ENCODE results near the gene TAS2R60.

DNA sequence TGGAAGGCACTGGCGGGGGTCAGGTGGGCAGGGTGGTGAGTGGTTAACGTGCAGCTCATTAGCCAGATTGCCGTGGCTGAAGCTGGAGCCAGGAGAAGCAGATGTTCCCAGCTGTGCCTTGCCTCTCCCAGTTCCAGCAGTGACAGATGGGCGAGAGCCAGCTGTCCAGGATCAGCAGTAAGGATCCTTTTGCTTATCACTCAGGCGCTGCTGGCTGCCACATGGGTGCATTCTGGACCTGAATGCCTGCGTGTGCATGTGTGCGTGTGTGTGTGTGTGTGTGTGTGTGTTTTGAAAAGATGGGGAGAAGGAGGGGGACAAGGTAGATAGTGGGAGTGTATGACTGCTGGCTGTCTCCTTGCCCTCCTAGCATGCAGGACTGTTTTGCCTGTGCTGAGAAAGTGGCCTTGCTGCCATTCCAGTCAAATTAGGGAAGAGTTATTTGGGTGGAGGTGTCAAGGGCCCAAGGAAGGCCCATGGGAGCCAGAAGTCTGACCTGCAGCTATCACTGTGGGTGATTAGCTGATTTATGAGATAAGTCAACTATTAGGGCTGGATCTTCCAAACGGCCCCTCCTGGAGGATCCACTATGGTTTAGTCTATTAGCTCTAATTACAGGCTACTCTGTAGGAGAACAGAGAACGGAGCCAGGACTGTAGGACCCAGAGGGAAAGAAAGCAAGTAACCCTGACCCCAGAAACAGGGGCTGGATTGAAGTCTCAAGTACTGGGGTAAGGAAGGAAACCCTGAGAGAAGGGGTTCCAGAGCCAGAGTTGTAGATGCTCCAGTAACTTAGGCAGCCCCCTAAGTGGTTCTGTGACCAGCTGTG is 37.9 kb upstream of the TAS2R60 start:
- TF ChIP-seq, protein P1, sequence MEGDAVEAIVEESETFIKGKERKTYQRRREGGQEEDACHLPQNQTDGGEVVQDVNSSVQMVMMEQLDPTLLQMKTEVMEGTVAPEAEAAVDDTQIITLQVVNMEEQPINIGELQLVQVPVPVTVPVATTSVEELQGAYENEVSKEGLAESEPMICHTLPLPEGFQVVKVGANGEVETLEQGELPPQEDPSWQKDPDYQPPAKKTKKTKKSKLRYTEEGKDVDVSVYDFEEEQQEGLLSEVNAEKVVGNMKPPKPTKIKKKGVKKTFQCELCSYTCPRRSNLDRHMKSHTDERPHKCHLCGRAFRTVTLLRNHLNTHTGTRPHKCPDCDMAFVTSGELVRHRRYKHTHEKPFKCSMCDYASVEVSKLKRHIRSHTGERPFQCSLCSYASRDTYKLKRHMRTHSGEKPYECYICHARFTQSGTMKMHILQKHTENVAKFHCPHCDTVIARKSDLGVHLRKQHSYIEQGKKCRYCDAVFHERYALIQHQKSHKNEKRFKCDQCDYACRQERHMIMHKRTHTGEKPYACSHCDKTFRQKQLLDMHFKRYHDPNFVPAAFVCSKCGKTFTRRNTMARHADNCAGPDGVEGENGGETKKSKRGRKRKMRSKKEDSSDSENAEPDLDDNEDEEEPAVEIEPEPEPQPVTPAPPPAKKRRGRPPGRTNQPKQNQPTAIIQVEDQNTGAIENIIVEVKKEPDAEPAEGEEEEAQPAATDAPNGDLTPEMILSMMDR (IDR thresholded peaks at IDR 0.05), result no peak
- TF ChIP-seq, protein P2, sequence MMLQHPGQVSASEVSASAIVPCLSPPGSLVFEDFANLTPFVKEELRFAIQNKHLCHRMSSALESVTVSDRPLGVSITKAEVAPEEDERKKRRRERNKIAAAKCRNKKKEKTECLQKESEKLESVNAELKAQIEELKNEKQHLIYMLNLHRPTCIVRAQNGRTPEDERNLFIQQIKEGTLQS (CRISPR knock-in tag; conservative IDR thresholded peaks at IDR 0.05), result no peak
- TF ChIP-seq TEAD4 (CRISPR knock-in tag; IDR thresholded peaks at IDR 0.05), result no peak
- TF ChIP-seq MXD4 (CRISPR knock-in tag; IDR thresholded peaks at IDR 0.05; ENCODE audit: borderline replicate concordance), result no peak
- TF ChIP-seq HMGXB4 (CRISPR knock-in tag; IDR thresholded peaks at IDR 0.05), result no peak
- TF ChIP-seq, protein P3, sequence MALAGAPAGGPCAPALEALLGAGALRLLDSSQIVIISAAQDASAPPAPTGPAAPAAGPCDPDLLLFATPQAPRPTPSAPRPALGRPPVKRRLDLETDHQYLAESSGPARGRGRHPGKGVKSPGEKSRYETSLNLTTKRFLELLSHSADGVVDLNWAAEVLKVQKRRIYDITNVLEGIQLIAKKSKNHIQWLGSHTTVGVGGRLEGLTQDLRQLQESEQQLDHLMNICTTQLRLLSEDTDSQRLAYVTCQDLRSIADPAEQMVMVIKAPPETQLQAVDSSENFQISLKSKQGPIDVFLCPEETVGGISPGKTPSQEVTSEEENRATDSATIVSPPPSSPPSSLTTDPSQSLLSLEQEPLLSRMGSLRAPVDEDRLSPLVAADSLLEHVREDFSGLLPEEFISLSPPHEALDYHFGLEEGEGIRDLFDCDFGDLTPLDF (CRISPR knock-in tag; IDR thresholded peaks at IDR 0.05), result no peak

Data from WTC11 (cell line).